ENCODE results near the gene FKBP14.

The FKBP14 gene, protein sequence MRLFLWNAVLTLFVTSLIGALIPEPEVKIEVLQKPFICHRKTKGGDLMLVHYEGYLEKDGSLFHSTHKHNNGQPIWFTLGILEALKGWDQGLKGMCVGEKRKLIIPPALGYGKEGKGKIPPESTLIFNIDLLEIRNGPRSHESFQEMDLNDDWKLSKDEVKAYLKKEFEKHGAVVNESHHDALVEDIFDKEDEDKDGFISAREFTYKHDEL

DNA sequence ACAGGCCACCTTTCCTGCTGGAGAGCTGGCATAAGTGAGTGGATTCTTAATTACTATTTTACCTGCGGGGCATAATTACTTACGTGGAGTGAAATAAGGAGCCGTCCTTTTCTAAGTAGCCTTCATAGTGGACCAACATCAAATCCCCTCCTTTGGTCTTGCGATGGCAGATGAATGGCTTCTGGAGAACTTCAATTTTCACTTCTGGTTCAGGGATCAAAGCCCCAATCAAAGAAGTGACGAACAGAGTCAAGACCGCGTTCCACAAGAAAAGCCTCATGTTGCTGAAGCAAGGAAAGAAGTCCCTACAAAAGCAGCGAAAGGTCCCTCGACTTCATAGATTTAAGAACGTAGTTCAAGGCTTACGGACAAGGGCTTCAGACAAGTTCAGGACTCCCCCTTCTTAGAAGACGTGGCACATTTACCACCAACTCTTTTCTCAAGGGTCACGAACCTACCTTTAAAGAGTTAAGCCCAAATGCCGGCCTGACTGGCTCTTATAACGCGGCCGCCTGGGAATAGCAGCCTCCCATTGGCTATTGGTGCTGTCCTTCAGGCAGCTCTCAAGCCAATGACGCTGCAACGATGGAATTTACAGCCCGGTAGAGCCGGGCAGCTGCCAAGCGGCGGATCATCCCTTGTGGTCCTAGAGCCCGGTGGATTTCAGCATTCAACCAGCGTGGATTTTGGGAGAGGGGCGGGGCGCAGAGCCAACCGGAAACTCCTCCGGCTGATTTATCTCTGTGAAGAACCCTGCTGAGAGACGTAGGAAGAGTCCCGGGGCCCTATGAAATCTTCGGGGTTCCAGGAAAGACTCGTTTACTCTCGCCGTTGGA, at the start of gene FKBP14:
FKBP14 (minus strand) TSS at position 474 of the 836 bp plus-strand sequence; CDS start at position 280, 194 bp downstream.
- DNase-seq, result peak; percentile 89

- DNase-seq, result no peak
These were observed 48.0 kb upstream of the FKBP14 start for GRCh38 chr7:30074422-30075030.

DNA sequence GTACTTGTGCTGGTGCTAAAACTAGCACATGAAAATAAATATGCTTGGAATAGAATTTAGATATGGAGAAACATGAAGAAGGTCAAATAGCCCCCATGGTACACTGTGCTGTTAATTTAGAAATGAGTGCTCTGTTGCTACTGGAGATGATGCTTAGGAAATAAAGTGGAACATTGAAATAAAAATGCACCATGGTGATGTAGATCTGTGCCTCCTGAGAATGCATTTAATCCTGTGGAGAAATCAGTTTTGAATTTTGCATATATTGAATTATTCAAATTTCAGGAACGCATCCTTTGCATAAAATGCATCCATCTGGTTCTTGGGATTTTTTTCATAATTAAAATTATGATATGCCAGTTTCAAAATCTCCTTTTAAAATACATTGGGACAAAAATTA, 46.2 kb upstream of the FKBP14 start:
- no peak for DNase-seq

- no peak for DNase-seq
These were observed 43.5 kb upstream of the FKBP14 start for GRCh38 chr7:30070052-30070451.

GRCh38 chr7:30069096-30069867, 42.8 kb upstream of the FKBP14 start:
- no peak for DNase-seq

GRCh38 chr7:30068117-30068516, 41.6 kb upstream of the FKBP14 start:
- DNase-seq, result no peak

DNA sequence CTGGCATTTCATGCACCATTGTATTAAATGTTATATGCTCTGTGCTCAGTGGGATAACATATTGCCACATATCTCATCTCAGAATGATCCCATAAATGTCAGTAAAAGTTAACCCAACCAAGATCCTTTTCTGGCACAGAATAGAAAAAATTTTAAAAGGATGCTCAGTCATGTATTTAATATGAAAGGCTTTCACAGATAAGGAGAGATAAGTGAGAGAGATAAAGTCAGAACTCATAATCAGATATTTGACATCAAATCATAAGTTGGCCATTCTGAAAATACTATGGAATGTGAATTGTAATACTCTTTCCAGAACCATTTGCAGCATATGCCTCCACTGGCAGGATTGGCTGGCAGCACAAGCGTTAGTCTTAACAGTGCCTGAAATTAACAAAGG, 40.2 kb upstream of the FKBP14 start:
- DNase-seq, result no peak

DNA sequence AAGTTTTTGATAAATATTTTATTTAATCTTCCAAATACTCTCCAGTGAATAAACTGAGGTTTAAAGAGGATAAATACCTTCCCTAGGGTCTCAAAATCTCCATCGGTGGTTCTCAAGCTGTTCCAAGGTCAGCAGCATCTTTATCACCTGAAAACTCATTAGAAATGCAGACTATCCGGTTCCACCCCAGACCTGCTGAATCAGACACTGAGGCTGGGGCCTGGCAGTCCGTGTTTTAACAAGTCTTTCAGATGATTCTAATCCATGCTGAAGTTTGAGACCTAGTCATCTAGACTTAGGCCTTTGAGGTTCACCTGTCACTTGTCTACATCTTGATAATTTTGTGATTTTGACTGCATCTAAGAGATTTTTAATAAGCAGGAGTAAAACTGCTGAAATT, 39.2 kb upstream of the FKBP14 start:
- no peak for DNase-seq

DNA sequence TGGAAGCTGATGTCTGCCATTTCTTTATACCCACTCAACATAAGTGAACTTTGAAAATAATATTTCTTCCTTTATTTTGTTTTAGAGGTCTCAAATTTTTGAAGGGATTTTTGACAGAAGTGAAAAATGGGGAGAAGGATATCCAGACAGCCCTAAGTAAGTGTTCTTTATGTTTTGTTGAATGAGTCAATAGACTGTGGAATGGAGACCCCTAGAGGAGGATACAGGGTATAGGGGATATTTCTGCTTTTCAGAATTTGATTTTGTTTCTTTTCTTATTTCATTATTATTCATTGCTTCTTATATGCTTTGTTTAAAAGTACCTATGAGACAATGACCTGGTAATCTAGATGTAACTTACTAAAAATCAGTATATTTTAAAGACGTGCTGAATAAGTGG, 36.1 kb upstream of the FKBP14 start:
- DNase-seq, result no peak

DNA sequence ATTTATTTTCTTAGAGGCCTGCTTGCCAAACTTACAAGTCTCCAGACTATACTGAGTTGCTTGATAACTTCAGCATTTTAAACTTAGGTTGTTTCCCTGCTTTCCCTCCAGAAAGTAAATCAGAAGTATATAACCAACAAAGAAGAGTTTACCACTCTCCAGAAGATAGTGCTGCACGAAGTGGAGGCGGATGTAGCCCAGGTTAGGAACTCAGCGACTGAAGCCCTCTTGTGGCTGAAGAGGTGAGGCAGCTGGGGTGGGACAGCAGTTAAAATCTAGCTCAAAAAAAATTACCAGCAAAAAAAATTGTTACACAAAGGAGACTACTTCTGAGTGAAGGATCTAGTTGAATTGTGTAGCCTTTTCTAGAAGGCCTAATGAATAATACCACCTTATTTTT, 35.3 kb upstream of the FKBP14 start:
- DNase-seq, result peak; percentile 41

GRCh38 chr7:30057741-30058140, 31.2 kb upstream of the FKBP14 start:
- DNase-seq, result no peak

GRCh38 chr7:30053068-30053467, 26.6 kb upstream of the FKBP14 start:
- no peak for DNase-seq

GRCh38 chr7:30049173-30049572, 22.7 kb upstream of the FKBP14 start:
- no peak for DNase-seq

DNA sequence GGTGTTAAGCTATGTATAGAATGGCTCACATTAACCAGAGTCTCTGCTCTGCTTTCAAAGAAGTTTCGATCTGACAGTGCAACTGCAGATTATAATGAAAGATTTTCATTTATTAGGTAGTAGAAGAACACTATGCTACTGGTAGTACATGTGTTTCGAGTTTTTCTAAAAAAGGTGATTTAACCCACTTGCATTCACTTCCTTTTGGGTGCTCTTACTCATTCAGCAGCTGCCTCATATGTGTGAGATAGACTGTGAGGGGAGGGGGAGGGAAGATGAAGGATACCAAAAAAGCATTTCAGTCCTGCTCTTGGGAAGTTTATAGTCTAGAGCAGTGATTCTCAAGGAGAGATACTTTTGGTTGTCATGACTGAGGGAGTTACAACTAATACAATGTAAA, 22.1 kb upstream of the FKBP14 start:
- no peak for DNase-seq

DNA sequence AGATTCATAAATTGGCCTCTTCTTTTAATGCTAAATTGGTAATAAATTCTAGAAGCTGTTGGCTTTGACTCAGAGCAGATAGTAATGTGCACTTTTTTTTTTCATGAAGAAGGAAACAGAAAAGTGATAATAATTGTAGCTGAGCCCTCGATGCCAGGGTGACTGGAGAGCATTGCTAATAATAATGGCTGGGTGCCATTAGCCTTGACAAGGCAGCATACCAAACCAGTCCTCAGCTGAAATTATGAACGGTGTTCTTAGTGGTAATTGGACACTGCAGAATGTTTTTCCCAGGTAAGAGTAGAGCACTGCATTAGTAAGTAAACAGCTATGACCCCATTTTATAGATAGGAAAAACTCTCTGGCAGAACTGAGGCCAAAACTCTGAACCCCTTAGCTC, 20.6 kb upstream of the FKBP14 start:
- DNase-seq, result no peak

DNA sequence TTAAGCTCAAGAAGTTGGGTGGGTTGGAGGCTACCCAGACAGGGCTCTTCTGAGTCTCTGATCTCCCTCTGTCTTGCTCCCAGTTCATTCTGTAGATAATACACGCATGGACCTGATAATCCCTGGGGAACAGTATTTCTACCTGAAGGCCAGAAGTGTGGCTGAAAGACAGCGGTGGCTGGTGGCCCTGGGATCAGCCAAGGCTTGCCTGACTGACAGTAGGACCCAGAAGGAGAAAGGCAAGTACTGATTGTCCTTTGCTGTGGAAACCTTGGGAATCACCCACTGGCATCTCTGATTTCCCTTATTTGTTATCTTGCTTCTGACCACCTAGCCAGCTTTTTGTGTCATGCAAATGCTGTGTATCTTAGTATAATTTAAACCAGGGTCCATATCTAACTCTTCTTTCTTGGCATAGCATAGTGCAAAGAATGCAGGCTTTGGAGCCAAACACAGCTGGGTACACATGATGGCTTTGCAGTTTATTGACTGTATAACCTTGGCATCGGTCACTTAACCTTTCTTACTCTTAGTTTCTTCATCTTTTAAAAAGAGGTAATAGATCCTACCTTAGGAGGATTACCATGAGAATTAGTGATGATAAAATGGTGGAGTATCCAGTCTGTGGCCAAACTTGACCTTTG, 19.7 kb upstream of the FKBP14 start:
- no peak for DNase-seq

DNA sequence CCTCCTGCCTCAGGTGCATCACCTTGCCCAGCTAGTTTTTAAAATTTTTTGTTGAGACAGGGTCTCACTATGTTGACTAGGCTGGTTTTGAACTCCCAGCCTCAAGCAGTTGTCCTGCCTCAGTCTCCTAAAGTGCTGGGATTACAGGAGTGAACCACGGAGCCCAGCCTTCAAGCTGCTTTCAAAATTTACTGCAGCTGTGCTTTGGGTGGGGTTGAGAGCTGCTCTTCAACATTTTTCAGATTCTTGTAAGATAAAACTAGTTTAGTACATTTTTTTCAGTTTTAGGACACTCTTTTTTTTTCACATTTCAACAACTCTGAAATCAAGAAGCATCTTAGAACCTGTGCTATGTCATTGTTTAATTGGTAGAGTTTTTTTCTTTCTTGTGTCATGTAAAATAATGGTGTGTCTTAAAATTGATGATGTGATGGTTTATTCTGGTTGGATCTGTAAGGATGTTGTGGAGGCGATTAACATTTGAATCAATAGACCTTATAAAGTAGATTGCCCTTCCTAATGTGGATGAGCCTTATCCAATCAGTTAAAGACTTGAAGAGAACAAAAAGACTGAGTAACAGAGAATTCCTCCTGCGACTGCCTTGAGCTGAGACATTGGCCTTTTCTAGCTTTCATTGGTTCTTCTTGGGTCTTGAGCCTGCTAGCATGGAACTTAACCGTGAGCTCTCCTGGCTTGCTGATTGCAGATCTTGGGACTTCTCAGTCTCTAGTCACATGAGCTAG, 15.2 kb upstream of the FKBP14 start:
- DNase-seq, result no peak

DNA sequence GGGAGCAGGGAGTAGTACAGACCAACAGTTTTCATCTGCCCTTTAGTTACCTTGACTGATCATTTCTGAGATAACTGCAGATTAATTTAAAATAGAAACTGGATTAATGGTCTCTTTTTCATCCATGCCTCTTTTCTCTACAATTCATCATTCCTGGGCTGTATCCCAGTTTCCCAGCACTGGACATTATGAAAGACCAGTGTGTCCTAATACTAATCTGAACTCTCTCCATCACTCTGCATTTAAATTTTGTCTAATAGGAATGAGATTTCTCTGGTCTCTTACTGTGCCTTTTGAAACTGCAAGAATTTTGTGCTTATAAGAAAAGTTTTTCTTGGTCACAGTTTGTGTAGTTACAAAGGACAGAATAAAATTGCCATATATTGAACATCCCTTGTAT, 14.4 kb upstream of the FKBP14 start:
- DNase-seq, result no peak

- DNase-seq, result no peak
These were observed 11.9 kb upstream of the FKBP14 start for GRCh38 chr7:30038196-30038980.

- no peak for DNase-seq
These were observed 9.7 kb upstream of the FKBP14 start for GRCh38 chr7:30036220-30036619.

- no peak for DNase-seq
These were observed 8.0 kb upstream of the FKBP14 start for GRCh38 chr7:30034501-30034900.

Data from activated CD8-positive, alpha-beta memory T cell treated with anti-CD3 and anti-CD28 coated beads, Interleukin-2, amount 50 U/mL, for 4 hours (primary cell).